Stimulated activated CD4-positive, alpha-beta T cell treated with anti-CD3 and anti-CD28 coated beads, Interleukin-15, amount 100 ng/mL, for 1 hour (primary cell): ENCODE results near the gene RAPGEF6.

Experiments used
- DNase-seq, 2 donors: peaks; one replicate each; pipeline ENCODE4 v3.0.0-alpha.2; 2020; ENCODE audit warnings: low read depth in 1 of 2, low spot score in 1 of 2

Gene RAPGEF6

GRCh38 chr5:131542723-131543122 lies 92.3 kb downstream of the RAPGEF6 start:
- no peak for DNase-seq

- DNase-seq = no peak
Observed at GRCh38 chr5:131541762-131542161, 93.3 kb downstream of the RAPGEF6 start.

- DNase-seq = no peak
Observed at GRCh38 chr5:131541071-131541470, 94.0 kb downstream of the RAPGEF6 start.

GRCh38 chr5:131539251-131539650 lies 95.8 kb downstream of the RAPGEF6 start:
- no peak for DNase-seq

GRCh38 chr5:131538177-131538593 lies 96.8 kb downstream of the RAPGEF6 start:
- no peak for DNase-seq

- DNase-seq = no peak
Observed at GRCh38 chr5:131536850-131537448, 98.1 kb downstream of the RAPGEF6 start.

- DNase-seq = no peak
Observed at GRCh38 chr5:131536211-131536826, 98.7 kb downstream of the RAPGEF6 start.

- no peak for DNase-seq
Observed at GRCh38 chr5:131534974-131535373, 100.1 kb downstream of the RAPGEF6 start.

- no peak for DNase-seq
Observed at GRCh38 chr5:131533836-131534235, 101.2 kb downstream of the RAPGEF6 start.

- DNase-seq = no peak
Observed at GRCh38 chr5:131532031-131532640, 102.9 kb downstream of the RAPGEF6 start.

GRCh38 chr5:131530706-131531331 lies 104.2 kb downstream of the RAPGEF6 start:
- no peak for DNase-seq

- DNase-seq = no peak
Observed at GRCh38 chr5:131528682-131529081, 106.3 kb downstream of the RAPGEF6 start.

GRCh38 chr5:131525805-131526204 lies 109.2 kb downstream of the RAPGEF6 start:
- DNase-seq = no peak

GRCh38 chr5:131524431-131524830 lies 110.6 kb downstream of the RAPGEF6 start:
- no peak for DNase-seq

GRCh38 chr5:131523500-131524185 lies 111.4 kb downstream of the RAPGEF6 start:
- no peak for DNase-seq

- DNase-seq = no peak
Observed at GRCh38 chr5:131521252-131521651, 113.8 kb downstream of the RAPGEF6 start.

- no peak for DNase-seq
Observed at GRCh38 chr5:131515348-131515747, 119.7 kb downstream of the RAPGEF6 start.

- DNase-seq = no peak
Observed at GRCh38 chr5:131514316-131515283, 120.4 kb downstream of the RAPGEF6 start.

GRCh38 chr5:131513780-131514179 lies 121.2 kb downstream of the RAPGEF6 start:
- DNase-seq = no peak

- no peak for DNase-seq
Observed at GRCh38 chr5:131511934-131512333, 123.1 kb downstream of the RAPGEF6 start.
